HG02884 (cell line): ENCODE results near the gene PLPPR1.

Source experiments
- ATAC-seq: cut with Tn5 transposase; IDR thresholded peaks from one replicate; pipeline ENCODE4 v1.9.1; 2021; ENCODE audit warnings: mild to moderate bottlenecking, moderate library complexity; ENCODE audit not compliant: unreplicated experiment

PLPPR1 gene

GRCh38 chr9:101372327-101373118, 344.0 kb downstream of the PLPPR1 start:
- ATAC-seq, result no peak
